Kidney (tissue), 14 donors: ENCODE results near the gene UBE2G2. TPM values are rescaled to one million over a fixed set of nuclear protein-coding genes. Genes with fewer than 3 reads are reported as not detected.

Experiments
- DNase-seq, 5 donors: peaks; one replicate each; pipeline ENCODE4 v3.0.0-alpha.2; 2013 to 2020
- FAIRE-seq: peaks from 2 replicates; lab custom pipeline; 2012; peaks lifted over from hg19 to GRCh38; lab: Jason Lieb, UNC
- H3K27ac ChIP-seq, 2 donors: one replicate each; pipeline ENCODE4 v1.7.0; 2013; ENCODE audit warnings: low read depth in 2 of 2, low read length in 2 of 2, inconsistent platforms in 1 of 2
- H3K27me3 ChIP-seq: one replicate; pipeline ENCODE4 v1.7.1; 2013; ENCODE audit warnings: low read length, inconsistent platforms; ENCODE audit not compliant: control insufficient read depth, insufficient read depth
- H3K36me3 ChIP-seq, 3 donors: one replicate each; pipeline versions ENCODE4 v1.7.0 to v1.7.1; 2013; ENCODE audit warnings: low read length in 3 of 3, control low read depth in 1 of 3, inconsistent platforms in 1 of 3; ENCODE audit not compliant: insufficient read depth in 3 of 3, control insufficient read depth in 2 of 3
- H3K4me1 ChIP-seq, 3 donors: one replicate each; pipeline versions ENCODE4 v1.7.0 to v1.7.1; 2013; ENCODE audit warnings: low read length in 3 of 3, inconsistent platforms in 1 of 3, low read depth in 1 of 3; ENCODE audit not compliant: control insufficient read depth in 2 of 3, insufficient read depth in 2 of 3
- H3K4me3 ChIP-seq, 3 donors: one replicate each; pipeline versions ENCODE4 v1.7.0 to v1.8.1; 2013; ENCODE audit warnings: low read length in 3 of 3, control low read depth in 1 of 3, inconsistent platforms in 1 of 3
- H3K9ac ChIP-seq, 3 donors: one replicate each; pipeline versions ENCODE4 v1.7.0 to v1.7.1; 2013; ENCODE audit warnings: low read length in 3 of 3, control low read depth in 1 of 3, inconsistent platforms in 1 of 3
- H3K9me3 ChIP-seq, 3 donors: one replicate each; pipeline versions ENCODE4 v1.7.0 to v1.7.1; 2013; ENCODE audit warnings: low read length in 3 of 3, control low read depth in 1 of 3, inconsistent platforms in 1 of 3; ENCODE audit not compliant: control insufficient read depth in 2 of 3, insufficient read depth in 1 of 3
- CTCF ChIP-seq: IDR thresholded peaks from 3 replicates; pipeline ENCODE4 v1.5.1; 2012; ENCODE audit warnings: mild to moderate bottlenecking, moderate library complexity, borderline replicate concordance; ENCODE audit not compliant: insufficient read depth; ENCODE audit errors: extremely low read depth
- intact Hi-C: fragments of 100-400 bp; cut with DNase I; formaldehyde crosslinking; loops from one replicate; pipeline ENCODE4 v1.11.1; 2022
- polyA plus RNA-seq: library from polyadenylated mRNA; stranded (reverse); fragments of 350-450 nt; fragmentation: Illumina TruSeq; extraction: RNeasy Lipid Tissue Mini Kit (QIAGEN cat#74804); gene quantifications from one replicate; pipeline ENCODE4 v1.2.3, GENCODE V29; 2014; ENCODE audit warnings: low read depth, low replicate concordance; ENCODE audit not compliant: insufficient read depth
- total RNA-seq: library from RNA; stranded (reverse); fragmentation: NEBNext Ultra II Directional; extraction: Animal tissue kit (Norgen Biotek cat#: 25700); gene quantifications from one replicate; pipeline ENCODE4 v1.2.1, GENCODE V29; 2021
- donor health status: control.
- donor health status: control.
- donor health status: control.
- donor health status: control.
- donor health status: control.
- donor health status: DM: yes; HTN: yes; CAD: no.
- donor health status: Normal renal cell carcinoma (clear cell type).

The UBE2G2 gene
- total and polyA plus RNA-seq, 2 donors from 2014 or later = 39.4 to 86.0 TPM

DNA sequence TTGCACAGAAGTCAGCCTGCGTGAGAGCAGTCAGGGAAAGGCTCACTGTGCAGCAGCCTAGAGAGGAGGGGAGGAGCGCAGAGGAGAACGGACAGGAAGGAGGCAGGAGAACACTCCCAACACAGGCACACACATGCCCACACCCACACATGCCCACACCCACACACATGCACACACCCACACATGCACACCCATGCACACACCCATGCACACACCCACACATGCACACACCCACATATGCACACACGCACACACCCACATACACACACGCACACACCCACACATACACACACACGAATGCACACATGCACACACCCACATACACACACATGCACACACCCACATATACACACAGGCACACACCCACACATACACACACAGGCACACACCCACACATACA, 9.2 kb upstream of the UBE2G2 start:
- Histone ChIP-seq H3K4me3 (no peak overlapping the region), H3K9me3 (no peaks in the 10 kb centered on the region), H3K4me1 (no peaks in the 10 kb centered on the region), H3K27me3 (no peaks in the 10 kb centered on the region), H3K36me3 (peaks cover 2 to 24% (median 14%) of the 10 kb centered on the region in 3 donors), H3K27ac (no peak overlapping the region), H3K9ac (no peak overlapping the region)
- FAIRE-seq (no peak), DNase-seq (no peak)
- intact Hi-C loops = no loop called here
- no peak for TF ChIP-seq CTCF

DNA sequence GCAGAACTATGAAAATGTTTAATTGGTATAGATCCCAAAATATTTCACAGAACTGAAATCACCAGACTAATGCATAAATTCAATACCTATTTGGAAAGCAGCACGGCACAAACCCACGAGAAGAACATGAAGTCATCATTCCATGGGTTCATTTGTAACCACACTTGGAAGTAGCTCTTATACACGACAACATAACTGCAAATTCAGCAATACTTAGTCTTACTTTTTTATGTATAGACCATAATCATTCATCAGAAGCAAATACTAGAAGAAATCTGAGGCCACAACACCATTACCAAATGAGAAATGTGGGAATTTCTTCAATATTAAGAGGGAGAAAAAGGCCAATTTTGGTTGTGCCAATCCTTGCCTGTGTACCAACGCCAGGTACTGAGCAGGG, 4.2 kb upstream of the UBE2G2 start:
- Histone ChIP-seq H3K9me3 (no peaks in the 10 kb centered on the region), H3K4me1 (peaks cover 0 to 7% (median 3%) of the 10 kb centered on the region in 3 donors), H3K27me3 (no peaks in the 10 kb centered on the region), H3K36me3 (peaks cover 2 to 35% (median 19%) of the 10 kb centered on the region in 3 donors), H3K4me3 (no peak overlapping the region), H3K9ac (no peak overlapping the region), H3K27ac (no peak overlapping the region)
- intact Hi-C loops = no loop called here
- TF ChIP-seq CTCF = no peak
- DNase-seq (no peak), FAIRE-seq (no peak)

- Histone ChIP-seq H3K9ac (no peak overlapping the region), H3K27ac (no peak overlapping the region), H3K9me3 (no peaks in the 10 kb centered on the region), H3K4me1 (peaks cover 0 to 13% (median 10%) of the 10 kb centered on the region in 3 donors), H3K4me3 (no peak overlapping the region), H3K27me3 (no peaks in the 10 kb centered on the region), H3K36me3 (peaks cover 2 to 33% (median 16%) of the 10 kb centered on the region in 3 donors)
- FAIRE-seq = no peak
- intact Hi-C loops = no loop called here
- TF ChIP-seq CTCF = no peak
- DNase-seq = no peak
These were observed 3.6 kb upstream of the UBE2G2 start for GRCh38 chr21:44805226-44805625.

DNA sequence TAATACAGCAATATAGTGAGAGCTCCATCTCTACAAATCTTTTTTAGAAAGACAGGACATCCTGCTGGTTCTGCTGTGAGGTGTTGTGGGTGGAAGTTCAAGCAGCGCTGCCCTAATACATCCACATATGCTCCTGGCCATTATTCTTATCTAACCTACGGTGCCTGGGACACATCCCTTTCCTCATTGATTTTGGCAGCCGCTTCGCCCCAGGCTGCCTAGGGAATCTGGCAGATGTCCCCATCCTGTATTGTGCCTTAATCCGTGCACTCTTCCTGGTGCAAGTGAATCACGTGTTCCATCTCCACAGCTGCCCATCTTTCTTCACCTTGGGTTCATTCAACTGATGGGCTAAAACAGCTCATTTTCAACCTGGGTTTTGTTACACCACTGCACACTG, 3.1 kb upstream of the UBE2G2 start:
- no peak for TF ChIP-seq CTCF
- Histone ChIP-seq H3K9me3 (no peaks in the 10 kb centered on the region), H3K9ac (no peak overlapping the region), H3K27ac (no peak overlapping the region), H3K4me3 (no peak overlapping the region), H3K27me3 (no peaks in the 10 kb centered on the region), H3K36me3 (peaks cover 2 to 30% (median 16%) of the 10 kb centered on the region in 3 donors), H3K4me1 (peaks cover 0 to 17% (median 14%) of the 10 kb centered on the region in 3 donors)
- no peak for DNase-seq
- no peak for FAIRE-seq
- intact Hi-C loops = no loop called here
